Cerebellar cortex (tissue), 1 donor: ENCODE results near the gene CHSY1.

ENCODE experiments used
- DNase-seq: peaks from one replicate; pipeline ENCODE4 v3.0.0-alpha.2; 2015; ENCODE audit warnings: low spot score

The CHSY1 gene

GRCh38 chr15:101210466-101210865 is 41.4 kb downstream of the CHSY1 start:
- no peak for DNase-seq

GRCh38 chr15:101210058-101210457 is 41.8 kb downstream of the CHSY1 start:
- DNase-seq: no peak

- DNase-seq: no peak
These were observed 42.5 kb downstream of the CHSY1 start for GRCh38 chr15:101209285-101209845.

GRCh38 chr15:101207867-101208288 is 44.0 kb downstream of the CHSY1 start:
- no peak for DNase-seq

GRCh38 chr15:101206176-101206591 is 45.7 kb downstream of the CHSY1 start:
- DNase-seq: no peak

- DNase-seq: no peak
These were observed 46.9 kb downstream of the CHSY1 start for GRCh38 chr15:101204739-101205535.

GRCh38 chr15:101203607-101204189 is 48.1 kb downstream of the CHSY1 start:
- no peak for DNase-seq

- DNase-seq: no peak
These were observed 48.7 kb downstream of the CHSY1 start for GRCh38 chr15:101203029-101203573.

GRCh38 chr15:101201411-101202174 is 50.3 kb downstream of the CHSY1 start:
- peak; percentile 73 for DNase-seq

GRCh38 chr15:101200181-101200580 is 51.7 kb downstream of the CHSY1 start:
- no peak for DNase-seq

GRCh38 chr15:101198800-101199199 is 53.0 kb downstream of the CHSY1 start:
- no peak for DNase-seq

GRCh38 chr15:101198031-101198575 is 53.7 kb downstream of the CHSY1 start:
- no peak for DNase-seq

- no peak for DNase-seq
These were observed 57.2 kb downstream of the CHSY1 start for GRCh38 chr15:101194546-101195125.

- no peak for DNase-seq
These were observed 57.9 kb downstream of the CHSY1 start for GRCh38 chr15:101193806-101194545.

GRCh38 chr15:101193120-101193644 is 58.7 kb downstream of the CHSY1 start:
- DNase-seq: peak; percentile 41

GRCh38 chr15:101192081-101192480 is 59.8 kb downstream of the CHSY1 start:
- DNase-seq: no peak

GRCh38 chr15:101191242-101191641 is 60.6 kb downstream of the CHSY1 start:
- DNase-seq: no peak

GRCh38 chr15:101190092-101190595 is 61.7 kb downstream of the CHSY1 start:
- DNase-seq: no peak

- no peak for DNase-seq
These were observed 62.3 kb downstream of the CHSY1 start for GRCh38 chr15:101189409-101190091.
